Adipose tissue (tissue), 3 donors: ENCODE data around the gene PINK1. TPM values are rescaled to one million over a fixed set of nuclear protein-coding genes. Genes with fewer than 3 reads are reported as not detected.

Experiments
- H3K27ac ChIP-seq: one replicate; pipeline ENCODE4 v1.5.1; 2013; ENCODE audit warnings: low read depth, low read length
- WGBS, 3 donors: extraction: QIAGEN DNeasy Blood & Tissue Kit; methylation state at CpG; one replicate each; pipeline ENCODE4 v1.1.7; 2013; 5-methylcytosine and 5-hydroxymethylcytosine counted together
- polyA plus RNA-seq, 3 donors: library from polyadenylated mRNA; stranded (reverse); fragments of 200-250 nt; gene quantifications; one replicate each; pipeline ENCODE4 v1.2.3, GENCODE V29; 2013
- donor health status: healthy with polysubstance abuse.
- donor health status: Bipolar disorder and iron deficiency.
- donor health status: healthy.

PINK1 gene
- polyA plus RNA-seq, 3 donors, result 34.6 to 132 (median 77.5) TPM

DNA sequence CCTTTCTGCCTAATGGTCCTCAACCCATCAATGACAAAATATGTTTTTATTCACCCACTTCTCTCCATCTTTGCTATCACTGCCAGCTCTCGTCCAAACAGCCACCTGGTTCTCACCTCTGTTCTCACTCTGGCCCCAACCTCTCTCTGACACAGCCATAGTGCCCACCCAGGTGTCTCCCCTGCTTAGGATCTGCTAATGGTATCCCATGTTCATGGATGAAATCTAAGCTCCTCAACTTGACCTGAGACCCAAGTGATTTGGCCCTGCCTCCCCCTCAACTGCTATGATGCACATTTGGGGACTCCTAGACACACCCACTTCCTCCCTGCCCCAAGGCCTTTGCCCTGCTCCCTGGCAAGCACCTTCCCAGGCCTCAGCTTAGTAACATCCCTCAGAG lies 58.6 kb downstream of the PINK1 start:
- WGBS, 3 donors, result 88 to 93% (median 89%) methylated on average over 1 of the region's 1 CpG
- H3K27ac ChIP-seq, result no peak overlapping the region

DNA sequence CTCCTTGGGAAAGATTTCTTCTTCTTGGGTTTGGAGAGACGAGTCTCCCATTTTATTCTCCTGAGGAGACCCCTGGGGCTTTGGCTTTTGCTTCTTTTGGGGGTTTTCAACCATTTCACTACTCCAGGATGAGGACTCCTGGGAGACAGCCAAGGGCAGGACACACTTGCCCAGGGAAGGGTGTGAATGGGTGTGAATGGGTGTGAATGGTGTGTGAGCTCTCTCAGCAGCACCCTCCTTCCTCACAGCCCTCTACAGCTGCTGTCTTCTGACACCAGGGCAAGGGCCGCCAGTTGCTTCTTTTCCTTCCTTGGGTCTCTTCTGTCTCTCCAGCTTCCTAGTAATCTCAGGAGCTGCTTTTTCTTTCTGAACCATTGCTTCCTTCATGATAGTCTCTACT lies 60.4 kb downstream of the PINK1 start:
- 78 to 90% (median 85%) methylated on average over 2 of the region's 2 CpGs for WGBS, 3 donors
- no peak overlapping the region for H3K27ac ChIP-seq

DNA sequence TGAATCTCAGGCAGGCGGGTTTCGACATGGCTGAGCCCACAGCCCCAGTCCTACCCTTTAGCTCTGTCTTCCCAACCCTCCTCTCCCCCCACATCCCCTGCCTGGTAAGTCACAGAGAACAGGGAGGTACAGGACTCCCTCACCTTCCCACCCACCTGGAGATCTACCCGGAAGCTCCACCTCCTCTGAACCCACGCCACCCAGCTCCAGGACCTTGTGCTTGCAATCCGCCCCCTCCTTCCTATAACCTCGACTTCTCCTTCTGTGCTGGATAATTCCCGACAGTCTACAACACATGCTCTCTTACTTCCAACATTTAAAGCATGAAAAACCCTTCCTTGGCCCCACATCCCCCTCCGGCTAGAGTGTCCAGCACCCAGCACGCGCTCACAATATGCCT lies 62.3 kb downstream of the PINK1 start:
- 78 to 84% (median 82%) methylated on average over 10 of the region's 10 CpGs for WGBS, 3 donors
- H3K27ac ChIP-seq, result no peak overlapping the region

DNA sequence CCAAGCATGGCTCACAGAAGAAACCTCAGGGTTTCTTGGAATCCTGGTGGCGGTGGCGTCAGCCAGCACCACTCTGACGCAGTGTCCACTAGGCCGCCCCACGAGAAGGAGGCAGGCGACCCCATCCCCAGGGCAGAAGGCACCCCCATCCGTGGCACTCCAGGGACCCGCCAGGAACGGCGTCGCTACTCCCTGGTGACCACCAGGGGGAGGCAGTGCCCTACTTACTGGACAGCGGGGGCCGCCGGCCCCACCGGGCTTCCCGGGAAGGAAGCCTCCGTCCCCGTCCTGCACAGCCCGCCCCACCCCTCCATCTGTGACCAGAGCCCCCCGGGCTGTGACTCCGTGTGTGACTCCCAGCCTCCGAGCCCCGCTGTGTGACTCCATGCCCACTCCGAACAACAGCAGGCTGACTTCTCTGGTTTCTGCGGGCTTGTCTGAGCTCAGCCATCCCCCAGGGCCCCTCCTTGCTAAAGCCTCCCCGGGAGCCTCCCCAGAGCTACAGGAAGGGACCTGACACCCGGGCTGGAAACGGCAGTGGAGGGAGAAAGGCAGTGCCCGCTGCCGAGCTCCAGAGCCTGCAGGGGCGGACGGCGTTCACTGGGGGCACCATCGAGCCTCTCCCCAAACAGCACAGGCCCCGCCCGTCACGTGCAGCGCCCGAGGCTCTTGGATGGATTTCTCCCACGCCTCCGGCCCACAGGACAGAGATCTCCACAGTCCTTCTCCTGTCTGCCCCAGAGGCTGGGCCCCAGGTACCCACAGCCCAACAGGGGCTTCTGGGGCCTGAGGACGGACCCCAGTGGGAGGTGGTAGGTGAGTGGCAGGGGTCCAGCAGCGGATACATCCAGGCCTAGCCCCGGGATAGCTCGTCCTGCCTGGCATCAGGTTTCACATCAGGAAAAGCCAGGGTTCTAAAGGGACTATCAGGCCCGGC lies 63.4 kb downstream of the PINK1 start:
- 2 to 3% (median 3%) methylated on average over 40 to 46 of the region's 46 CpGs for WGBS, 3 donors
- H3K27ac ChIP-seq, result no peak overlapping the region

DNA sequence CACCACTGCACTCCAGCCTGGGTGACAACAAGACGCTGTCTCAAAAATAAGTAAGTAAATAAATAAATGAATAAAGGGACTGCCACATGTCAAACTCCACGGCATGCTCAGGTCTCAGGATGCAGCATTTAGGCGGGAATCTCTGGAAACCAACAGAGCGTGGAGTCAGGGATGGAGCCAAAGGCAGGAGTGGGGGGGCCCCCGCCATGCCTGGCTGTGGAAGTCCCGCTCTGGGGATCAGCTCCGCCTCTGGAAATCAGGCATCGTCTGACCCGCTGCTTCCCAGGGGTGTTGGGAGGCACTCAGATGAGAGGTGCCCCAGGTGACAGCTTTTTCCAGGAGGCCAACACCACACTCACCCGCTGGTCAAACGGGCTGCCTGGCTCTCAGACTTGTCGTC lies 64.3 kb downstream of the PINK1 start:
- WGBS, 3 donors, result 74 to 90% (median 86%) methylated on average over 12 of the region's 12 CpGs
- H3K27ac ChIP-seq, result no peak overlapping the region

DNA sequence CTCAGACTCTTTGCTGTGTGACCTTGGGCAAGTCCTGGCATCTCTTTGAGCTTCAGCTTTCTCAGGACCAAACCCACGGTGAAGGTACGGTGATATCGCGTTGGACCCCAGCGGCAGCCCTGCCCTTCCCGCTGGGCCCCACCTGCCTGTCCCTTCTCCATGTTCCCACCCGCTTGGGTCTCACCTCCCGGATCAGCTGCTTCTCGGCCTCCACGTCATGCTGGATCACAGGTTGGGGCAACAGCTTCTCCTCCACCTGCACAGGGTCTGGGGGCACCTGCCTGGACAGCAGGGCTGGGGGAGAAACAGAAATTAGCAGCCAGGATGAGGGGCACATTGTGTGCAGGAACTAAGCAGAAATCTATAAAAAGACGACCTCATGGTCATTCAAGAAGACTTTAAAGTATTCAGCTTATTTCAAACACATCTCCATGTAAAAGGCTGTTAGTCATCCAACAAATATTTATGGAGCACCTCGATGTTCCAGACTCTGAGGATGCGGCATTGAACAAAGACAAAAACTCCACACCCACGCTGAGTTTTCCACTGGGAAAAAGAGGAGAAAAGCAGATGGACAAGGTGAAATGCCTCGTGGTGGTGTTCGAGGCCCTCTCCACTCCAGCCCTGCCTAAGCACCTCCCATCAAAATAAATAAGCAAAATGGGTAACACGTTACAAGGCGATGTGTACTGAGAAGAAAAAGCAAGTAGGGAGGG lies 65.1 kb downstream of the PINK1 start:
- WGBS, 3 donors, result 89 to 91% (median 90%) methylated on average over 18 of the region's 18 CpGs
- H3K27ac ChIP-seq, result no peak overlapping the region

DNA sequence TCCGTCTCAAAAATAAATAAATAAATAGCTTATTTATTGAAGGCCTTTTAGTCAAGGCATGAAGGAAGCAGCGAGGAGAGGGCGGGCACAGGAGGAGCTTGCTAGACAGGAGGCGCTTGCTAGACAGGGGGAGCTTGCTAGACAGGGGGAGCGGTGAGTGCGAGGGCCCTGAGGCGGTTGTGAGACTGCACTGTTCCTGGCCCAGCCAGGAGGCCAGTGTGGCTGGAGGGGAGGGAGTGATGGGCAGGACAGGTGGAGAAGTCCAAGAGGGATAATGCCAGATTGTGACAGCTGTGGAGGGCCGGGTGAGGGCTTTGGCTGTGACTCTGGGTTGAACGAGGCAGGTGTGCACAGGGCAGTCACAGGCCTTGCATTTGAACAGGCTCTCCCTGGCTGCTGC lies 66.3 kb downstream of the PINK1 start:
- 86 to 93% (median 88%) methylated on average over 9 of the region's 9 CpGs for WGBS, 3 donors
- H3K27ac ChIP-seq, result no peak overlapping the region

DNA sequence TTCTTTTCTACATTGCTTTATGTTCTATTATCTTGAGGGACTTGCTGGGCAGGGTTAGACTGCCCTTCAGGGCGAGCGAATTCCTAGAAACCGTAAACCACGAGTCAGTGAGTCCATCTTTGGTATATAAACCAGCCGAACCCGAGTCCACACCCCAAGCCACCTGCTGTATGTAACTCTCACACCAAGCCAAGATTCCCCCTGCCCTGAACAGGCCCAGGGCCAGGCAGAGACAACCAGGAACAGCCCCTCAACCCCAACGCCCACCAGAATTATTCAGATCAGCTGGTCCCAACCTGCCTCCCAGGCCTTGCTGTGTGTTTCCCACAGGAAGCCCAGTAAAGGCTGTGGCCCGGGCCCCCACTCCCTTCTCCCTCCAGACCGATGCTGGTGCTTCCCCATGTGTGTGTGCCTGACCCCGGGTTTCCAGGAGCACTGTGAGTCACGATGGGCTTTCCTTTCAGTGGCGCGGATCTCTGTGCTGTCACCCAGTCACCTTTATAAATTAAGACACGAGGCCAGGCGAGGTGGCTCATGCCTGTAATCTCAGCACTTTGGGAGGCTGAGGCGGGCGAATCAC lies 67.5 kb downstream of the PINK1 start:
- H3K27ac ChIP-seq, result no peak overlapping the region
- WGBS, 3 donors, result 86 to 90% (median 88%) methylated on average over 17 of the region's 17 CpGs

Other genes starting within 250 kb of the PINK1 start
- 10 to 100 TPM in 1 of 3 donors, 1 to 10 TPM in 2; 2.2 to 36.2 (median 6.2) TPM for gene CAMK2N1, start 147.2 kb upstream of the PINK1 start, polyA plus RNA-seq
- gene MUL1, start 125.3 kb upstream of the PINK1 start, polyA plus RNA-seq, result 10 to 100 TPM in 2 of 3 donors, 1 to 10 TPM in 1; 6.6 to 20.5 (median 20.2) TPM
- gene FAM43B, start 80.9 kb upstream of the PINK1 start, polyA plus RNA-seq, result 1 to 10 TPM in 1 of 3 donors, under 1 TPM in 2; 0.28 to 1.5 (median 0.80) TPM
- gene CDA, start 44.4 kb upstream of the PINK1 start, polyA plus RNA-seq, result 10 to 100 TPM in 1 of 3 donors, 1 to 10 TPM in 1, under 1 TPM in 1; 0.66 to 29.8 (median 9.8) TPM
- gene DDOST, start 27.9 kb downstream of the PINK1 start, polyA plus RNA-seq, result 100 to 1,000 TPM in 2 of 3 donors, 10 to 100 TPM in 1; 80.2 to 182 (median 157) TPM
- gene KIF17, start 84.5 kb downstream of the PINK1 start, polyA plus RNA-seq, result 1 to 10 TPM in 2 of 3 donors, under 1 TPM in 1; 0.89 to 5.4 (median 4.2) TPM
- under 1 TPM in 2 of 3 donors, not detected in 1; 0.03 to 0.39 TPM for gene SH2D5, start 99.2 kb downstream of the PINK1 start, polyA plus RNA-seq
- gene HP1BP3, start 153.8 kb downstream of the PINK1 start, polyA plus RNA-seq, result 100 to 1,000 TPM in 1 of 3 donors, 10 to 100 TPM in 2; 51.6 to 108 (median 70.0) TPM